Activated CD8-positive, alpha-beta T cell treated with anti-CD3 and anti-CD28 coated beads for 36 hours (primary cell): Measurements from ENCODE around the gene DDX54. TPM values are rescaled to one million over a fixed set of nuclear protein-coding genes. Genes with fewer than 3 reads are reported as not detected.
A peak's percentile ranks its signal among the peaks of the same experiment; 100 is the strongest.
"Not testable (repeated sequence)": the region's sequence is repeated elsewhere in the genome, so short reads cannot be mapped to it uniquely, and the experiment has no call there.

Experiments
- ATAC-seq: fragments of 200-7000 bp; cut with Tn5 transposase; one replicate; pipeline ENCODE4 v1.10.0; 2021; ENCODE audit warnings: mild to moderate bottlenecking, moderate library complexity
- CTCF ChIA-PET: fragments of 350-600 bp; sonication (Branson Sonifier 250); formaldehyde crosslinking; loops from one replicate; lab custom pipeline; 2021; ENCODE audit warnings: antibody characterized with exemption; lab: Charles Lee
- POLR2A ChIA-PET: fragments of 350-600 bp; sonication (Branson Sonifier 250); formaldehyde crosslinking; loops from one replicate; lab custom pipeline; 2021; ENCODE audit warnings: antibody characterized with exemption; lab: Charles Lee
- DNase-seq: peaks from one replicate; pipeline ENCODE4 v3.0.0-alpha.2; 2020
- H3K27ac Mint-ChIP-seq: one replicate; pipeline ENCODE4 v1.8.0; 2021; ENCODE audit warnings: mild to moderate bottlenecking, mixed read lengths
- H3K27me3 Mint-ChIP-seq: one replicate; pipeline ENCODE4 v1.8.0; 2021; ENCODE audit warnings: mixed read lengths
- H3K36me3 Mint-ChIP-seq: one replicate; pipeline ENCODE4 v1.8.0; 2021; ENCODE audit warnings: low read depth, mixed read lengths
- H3K4me1 Mint-ChIP-seq: one replicate; pipeline ENCODE4 v1.8.0; 2021; ENCODE audit warnings: low read depth, mixed read lengths
- H3K4me3 Mint-ChIP-seq: one replicate; pipeline ENCODE4 v1.8.0; 2021; ENCODE audit warnings: mild to moderate bottlenecking, moderate library complexity, mixed read lengths
- H3K9me3 Mint-ChIP-seq: one replicate; pipeline ENCODE4 v1.8.0; 2021; ENCODE audit warnings: mixed read lengths
- intact Hi-C: fragments of 100-400 bp; cut with micrococcal nuclease; formaldehyde crosslinking; loops from one replicate; pipeline ENCODE4 v1.10.0; 2022
- total RNA-seq, 2 experiments: library from RNA; stranded (reverse); gene quantifications; one replicate each; pipeline ENCODE4 v1.2.3, GENCODE V29; 2021
- TF ChIP-seq, protein P1 (sequence below): fragments of 200-600 bp; IDR thresholded peaks from one replicate; pipeline ENCODE4 v1.8.0; 2022; ENCODE audit warnings: antibody characterized with exemption, mild to moderate bottlenecking

The DDX54 gene
- total RNA-seq, 2 experiments from 2014 or later = 112 to 133 TPM

DNA sequence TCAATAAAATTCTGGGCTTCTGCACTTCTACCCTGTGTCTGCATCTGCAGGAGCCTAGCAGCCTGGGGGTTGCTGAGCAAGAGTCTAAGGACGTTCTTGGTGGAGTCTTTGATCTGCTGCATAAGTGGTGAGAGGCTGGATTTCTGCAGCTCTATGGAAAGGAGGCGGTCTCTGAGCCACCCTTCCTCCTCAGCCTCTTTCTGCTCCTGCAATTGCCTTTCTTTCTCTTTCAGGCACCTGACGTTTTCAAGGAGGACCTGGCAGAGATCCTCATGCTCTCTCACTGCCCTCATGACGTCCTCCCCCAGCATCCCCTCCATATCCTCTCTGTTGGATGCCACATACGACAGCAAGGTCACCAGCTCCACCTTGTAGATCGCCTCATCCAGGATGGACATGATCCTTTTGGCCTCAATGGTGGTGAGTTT is 22.3 kb upstream of the DDX54 start:
- intact Hi-C loops = loop anchor here (2.0 to 5.0 kb wide), 2 partner anchors 15 to 55 kb away; no protein-coding TSS in a partner anchor
- TF ChIP-seq, protein P1, sequence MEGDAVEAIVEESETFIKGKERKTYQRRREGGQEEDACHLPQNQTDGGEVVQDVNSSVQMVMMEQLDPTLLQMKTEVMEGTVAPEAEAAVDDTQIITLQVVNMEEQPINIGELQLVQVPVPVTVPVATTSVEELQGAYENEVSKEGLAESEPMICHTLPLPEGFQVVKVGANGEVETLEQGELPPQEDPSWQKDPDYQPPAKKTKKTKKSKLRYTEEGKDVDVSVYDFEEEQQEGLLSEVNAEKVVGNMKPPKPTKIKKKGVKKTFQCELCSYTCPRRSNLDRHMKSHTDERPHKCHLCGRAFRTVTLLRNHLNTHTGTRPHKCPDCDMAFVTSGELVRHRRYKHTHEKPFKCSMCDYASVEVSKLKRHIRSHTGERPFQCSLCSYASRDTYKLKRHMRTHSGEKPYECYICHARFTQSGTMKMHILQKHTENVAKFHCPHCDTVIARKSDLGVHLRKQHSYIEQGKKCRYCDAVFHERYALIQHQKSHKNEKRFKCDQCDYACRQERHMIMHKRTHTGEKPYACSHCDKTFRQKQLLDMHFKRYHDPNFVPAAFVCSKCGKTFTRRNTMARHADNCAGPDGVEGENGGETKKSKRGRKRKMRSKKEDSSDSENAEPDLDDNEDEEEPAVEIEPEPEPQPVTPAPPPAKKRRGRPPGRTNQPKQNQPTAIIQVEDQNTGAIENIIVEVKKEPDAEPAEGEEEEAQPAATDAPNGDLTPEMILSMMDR = no peak
- peaks cover 45% of the 10 kb centered on the region for H3K4me1 Mint-ChIP-seq
- POLR2A ChIA-PET = interaction anchor here (0.6 to 3.4 kb wide), 8 partner anchors 9 to 194 kb away, joined by 3 to 21 read pairs (median 8); partner anchors contain the start of genes DDX54, RITA1 and TPCN1
- CTCF ChIA-PET = interaction anchor here (1.0 to 2.0 kb wide), 5 partner anchors 11 to 159 kb away, joined by 3 to 9 read pairs (median 4); no protein-coding TSS in a partner anchor
- H3K9me3 Mint-ChIP-seq = peaks cover 4% of the 10 kb centered on the region
- peak; percentile 41 for DNase-seq
- H3K36me3 Mint-ChIP-seq = no peaks in the 10 kb centered on the region
- ATAC-seq = peak; percentile 12
- H3K4me3 Mint-ChIP-seq = peak overlapping the region; percentile 37
- peak overlapping the region; percentile 92 for H3K27ac Mint-ChIP-seq
- H3K27me3 Mint-ChIP-seq = no peaks in the 10 kb centered on the region

DNA sequence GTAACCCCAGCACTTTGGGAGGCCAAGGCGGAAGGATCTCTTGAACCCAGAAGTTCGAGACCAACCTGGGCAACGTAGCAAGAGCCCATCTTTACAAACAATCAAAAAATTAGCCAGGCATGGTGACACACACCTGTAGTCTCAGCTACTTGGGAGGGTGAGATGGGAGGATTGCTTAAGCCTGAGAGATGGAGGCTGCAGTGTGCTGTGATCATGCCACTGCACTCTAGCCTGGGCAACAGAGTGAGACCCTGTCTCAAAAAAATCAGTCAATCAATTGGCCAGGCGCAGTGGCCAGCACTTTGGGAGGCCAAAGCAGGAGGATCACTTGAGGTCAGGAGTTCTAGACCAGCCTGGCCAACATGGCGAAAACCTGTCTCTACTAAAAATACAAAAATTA is 21.5 kb upstream of the DDX54 start:
- ATAC-seq, DNase-seq, H3K27ac Mint-ChIP-seq, H3K4me3 Mint-ChIP-seq, H3K27me3 Mint-ChIP-seq, H3K9me3 Mint-ChIP-seq, H3K36me3 Mint-ChIP-seq: not testable (repeated sequence)
- CTCF ChIA-PET = interaction anchor here (1.3 to 2.0 kb wide), 3 partner anchors 10 to 16 kb away, joined by 4 to 9 read pairs (median 4); no protein-coding TSS in a partner anchor
- peaks cover 45% of the 10 kb centered on the region for H3K4me1 Mint-ChIP-seq
- intact Hi-C loops = loop anchor here (5.0 kb wide), 1 partner anchor 55 kb away; no protein-coding TSS in a partner anchor
- POLR2A ChIA-PET = interaction anchor here (2.1 to 2.9 kb wide), 3 partner anchors 15 to 22 kb away, joined by 8 to 21 read pairs (median 8); partner anchors contain the start of genes DDX54, RITA1 and TPCN1

DNA sequence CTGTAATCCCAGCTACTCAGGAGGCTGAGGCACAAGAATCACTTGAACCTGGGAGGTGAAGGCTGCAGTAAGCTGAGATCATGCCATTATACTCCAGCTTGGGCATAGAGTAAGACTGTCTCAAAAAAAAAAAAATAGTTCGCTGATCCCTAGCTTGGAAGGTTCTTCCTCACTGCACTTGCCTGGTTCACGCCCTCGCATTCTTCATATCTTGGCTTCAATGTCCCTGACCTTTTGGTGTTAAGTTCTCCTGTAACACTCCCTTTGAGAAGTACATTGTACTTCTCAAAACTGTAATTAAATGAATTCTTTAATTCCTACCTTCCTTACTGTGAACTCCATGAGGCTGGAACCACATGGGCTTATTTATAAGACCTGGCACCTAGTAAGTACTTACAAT is 19.5 kb upstream of the DDX54 start:
- CTCF ChIA-PET = interaction anchor here (1.2 kb wide), 1 partner anchor 30 kb away, joined by 4 read pairs; no protein-coding TSS in a partner anchor
- peaks cover 4% of the 10 kb centered on the region for H3K9me3 Mint-ChIP-seq
- DNase-seq = no peak
- peaks cover 34% of the 10 kb centered on the region for H3K4me1 Mint-ChIP-seq
- ATAC-seq = no peak
- no peaks in the 10 kb centered on the region for H3K36me3 Mint-ChIP-seq
- H3K27me3 Mint-ChIP-seq = no peaks in the 10 kb centered on the region
- intact Hi-C loops = loop anchor here (5.0 kb wide), 1 partner anchor 57 kb away; no protein-coding TSS in a partner anchor
- peak overlapping the region; percentile 20 for H3K27ac Mint-ChIP-seq
- POLR2A ChIA-PET = interaction anchor here (1.7 kb wide), 1 partner anchor 20 kb away, joined by 5 read pairs; the partner anchor contains the start of genes DDX54 and RITA1
- H3K4me3 Mint-ChIP-seq = no peak overlapping the region
- TF ChIP-seq, protein P1 = no peak

DNA sequence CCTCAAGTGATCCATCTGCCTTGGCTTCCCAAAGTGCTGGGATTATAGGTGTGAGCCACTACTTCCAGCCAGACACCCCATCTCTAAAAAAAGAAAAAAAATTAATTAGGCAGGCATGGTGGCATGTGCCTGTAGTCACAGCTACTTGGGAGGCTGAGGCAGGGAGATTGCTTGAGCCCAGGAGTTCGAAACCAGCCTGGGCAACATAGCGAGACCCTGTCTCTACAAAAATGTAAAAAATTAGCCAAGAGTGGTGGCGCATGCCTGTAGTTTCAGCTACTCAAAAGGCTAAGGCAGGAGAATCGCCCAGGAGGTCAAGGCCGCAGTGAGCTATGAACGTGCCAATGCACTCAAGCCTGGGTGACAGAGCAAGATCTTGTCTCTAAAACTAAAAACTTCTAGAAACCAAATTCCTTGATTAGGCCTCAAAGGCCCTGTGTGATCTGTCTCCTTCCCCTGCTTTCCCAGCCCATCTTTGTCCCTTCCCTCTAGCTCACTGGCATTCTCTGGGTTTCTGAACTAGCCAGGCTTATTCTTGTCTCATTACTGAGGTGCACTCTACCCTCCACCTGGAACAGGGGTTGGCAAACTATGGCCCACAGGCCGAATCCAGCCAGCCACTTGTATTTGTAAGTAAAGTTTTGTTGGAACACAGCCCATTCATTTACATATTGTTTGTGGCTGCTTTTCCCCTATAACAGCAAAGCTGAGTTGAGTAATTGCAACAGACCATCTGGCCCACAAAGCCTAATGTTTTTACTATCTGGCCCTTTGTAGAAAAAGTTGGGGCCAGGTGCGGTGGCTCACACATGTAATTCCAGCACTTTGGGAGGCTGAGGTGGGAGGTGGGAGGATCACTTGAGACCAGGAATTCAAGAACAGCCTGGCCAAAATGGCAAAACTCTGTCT is 18.8 kb upstream of the DDX54 start:
- intact Hi-C loops = no loop called here
- H3K4me3 Mint-ChIP-seq = no peak overlapping the region
- peak overlapping the region; percentile 20 for H3K27ac Mint-ChIP-seq

More for the DNA sequence above, 18.8 kb upstream of the DDX54 start:
- DNase-seq (no peak), ATAC-seq (no peak)
- H3K27me3 Mint-ChIP-seq = no peaks in the 10 kb centered on the region
- peaks cover 30% of the 10 kb centered on the region for H3K4me1 Mint-ChIP-seq
- H3K9me3 Mint-ChIP-seq = peaks cover 4% of the 10 kb centered on the region
- TF ChIP-seq, protein P1 = no peak
- ChIA-PET POLR2A (interaction anchor here (0.7 to 1.7 kb wide), 2 partner anchors 19 kb away, joined by 3 to 5 read pairs; partner anchors contain the start of genes DDX54 and RITA1), CTCF (interaction anchor here (1.1 to 1.2 kb wide), 2 partner anchors 9 to 29 kb away, joined by 3 to 4 read pairs; no protein-coding TSS in a partner anchor)
- no peaks in the 10 kb centered on the region for H3K36me3 Mint-ChIP-seq
